Loucy (cell line): ENCODE measurements around the gene OVCH1.
"Not testable (repeated sequence)": the region's sequence is repeated elsewhere in the genome, so short reads cannot be mapped to it uniquely, and the experiment has no call there.

ENCODE experiments used
- H2AFZ ChIP-seq: fragments of 200-600 bp; sonication (generic); 2 replicates; pipeline ENCODE4 v1.6.0; 2016; ENCODE audit warnings: antibody characterized with exemption, mild to moderate bottlenecking, low read length, moderate library complexity
- H3F3A ChIP-seq: fragments of 200-600 bp; 2 replicates; pipeline ENCODE4 v1.6.0; 2016; ENCODE audit warnings: antibody characterized with exemption, low read depth, mild to moderate bottlenecking
- H3K27me3 ChIP-seq: fragments of 200-600 bp; sonication (generic); 2 replicates; pipeline ENCODE4 v1.6.1; 2014; ENCODE audit warnings: low read length, mild to moderate bottlenecking; ENCODE audit not compliant: insufficient read depth, poor library complexity, severe bottlenecking
- H3K36me3 ChIP-seq: fragments of 200-600 bp; sonication (generic); 2 replicates; pipeline ENCODE4 v1.6.1; 2016; ENCODE audit warnings: low read length; ENCODE audit not compliant: insufficient read depth
- H3K4me1 ChIP-seq: fragments of 200-600 bp; sonication (generic); 2 replicates; pipeline ENCODE4 v1.5.1; 2014; ENCODE audit warnings: low read length, mild to moderate bottlenecking; ENCODE audit not compliant: insufficient read depth, poor library complexity, severe bottlenecking
- H3K4me2 ChIP-seq: fragments of 200-600 bp; sonication (generic); 2 replicates; pipeline ENCODE4 v1.6.0; 2014; ENCODE audit warnings: antibody characterized with exemption, low read length, low read depth, mild to moderate bottlenecking; ENCODE audit not compliant: poor library complexity, severe bottlenecking
- H3K4me3 ChIP-seq: fragments of 200-600 bp; sonication (generic); 2 replicates; pipeline ENCODE4 v1.5.1; 2014; ENCODE audit warnings: low read length, mild to moderate bottlenecking, mixed read lengths; ENCODE audit not compliant: poor library complexity, severe bottlenecking
- H3K79me2 ChIP-seq: fragments of 200-600 bp; sonication (generic); 2 replicates; pipeline ENCODE4 v1.6.1; 2014; ENCODE audit warnings: low read length; ENCODE audit not compliant: insufficient read depth
- H3K9ac ChIP-seq: fragments of 200-600 bp; sonication (generic); 2 replicates; pipeline ENCODE4 v1.6.0; 2014; ENCODE audit warnings: mild to moderate bottlenecking, low read depth, low read length, moderate library complexity; ENCODE audit not compliant: poor library complexity, severe bottlenecking
- H3K9me2 ChIP-seq: fragments of 200-600 bp; sonication (generic); replicated peaks from 2 replicates; pipeline ENCODE4 v1.6.1; 2016; ENCODE audit warnings: low read depth, low read length, mixed read lengths
- H3K9me3 ChIP-seq: fragments of 200-600 bp; sonication (generic); 2 replicates; pipeline ENCODE4 v1.6.1; 2014; ENCODE audit warnings: mild to moderate bottlenecking, antibody characterized with exemption, low read length, low read depth; ENCODE audit not compliant: insufficient read depth
- H4K20me1 ChIP-seq: fragments of 200-600 bp; sonication (generic); 2 replicates; pipeline ENCODE4 v1.6.0; 2014; ENCODE audit warnings: antibody characterized with exemption, low read length, mild to moderate bottlenecking; ENCODE audit not compliant: insufficient read depth, poor library complexity, severe bottlenecking
- CTCF ChIP-seq: fragments of 200-600 bp; sonication (generic); conservative IDR thresholded peaks from 2 replicates; pipeline ENCODE4 v1.5.1; 2014; ENCODE audit warnings: mild to moderate bottlenecking, antibody characterized with exemption, low read length
- EZH2phosphoT487 ChIP-seq: fragments of 200-600 bp; IDR thresholded peaks from 2 replicates; pipeline ENCODE4 v1.6.1; 2018; ENCODE audit warnings: antibody characterized with exemption, mild to moderate bottlenecking, moderate library complexity, borderline replicate concordance

Gene OVCH1

GRCh38 chr12:29396774-29397173 lies 100.7 kb downstream of the OVCH1 start:
- Histone ChIP-seq H3K27me3 (no peaks in the 10 kb centered on the region), H3F3A (no peaks in the 10 kb centered on the region), H2AFZ (no peak overlapping the region), H3K9ac (no peak overlapping the region), H4K20me1 (no peaks in the 10 kb centered on the region), H3K36me3 (no peaks in the 10 kb centered on the region), H3K4me3 (no peak overlapping the region), H3K79me2 (no peaks in the 10 kb centered on the region), H3K9me3 (no peaks in the 10 kb centered on the region), H3K9me2 (no peaks in the 10 kb centered on the region), H3K4me1 (no peaks in the 10 kb centered on the region), H3K4me2 (no peak overlapping the region)
- TF ChIP-seq EZH2phosphoT487 (no peak), CTCF (no peak)

GRCh38 chr12:29395356-29395755 lies 102.1 kb downstream of the OVCH1 start:
- no peaks in the 10 kb centered on the region for H3K9me3 ChIP-seq
- H3K27me3 ChIP-seq, result no peaks in the 10 kb centered on the region
- no peaks in the 10 kb centered on the region for H3K4me1 ChIP-seq
- no peak overlapping the region for H3K4me2 ChIP-seq
- H3K9me2 ChIP-seq, result no peaks in the 10 kb centered on the region
- no peak overlapping the region for H3K9ac ChIP-seq
- no peaks in the 10 kb centered on the region for H4K20me1 ChIP-seq
- no peak overlapping the region for H2AFZ ChIP-seq
- no peaks in the 10 kb centered on the region for H3F3A ChIP-seq
- no peaks in the 10 kb centered on the region for H3K79me2 ChIP-seq
- no peak for TF ChIP-seq CTCF
- no peak for TF ChIP-seq EZH2phosphoT487
- H3K4me3 ChIP-seq, result no peak overlapping the region
- H3K36me3 ChIP-seq, result no peaks in the 10 kb centered on the region

GRCh38 chr12:29390419-29390818 lies 107.1 kb downstream of the OVCH1 start:
- H3K79me2 ChIP-seq, H3K36me3 ChIP-seq, H3K9ac ChIP-seq, H3K9me2 ChIP-seq, H4K20me1 ChIP-seq, H3K9me3 ChIP-seq, H2AFZ ChIP-seq, H3F3A ChIP-seq, H3K4me3 ChIP-seq, H3K4me2 ChIP-seq, H3K27me3 ChIP-seq, H3K4me1 ChIP-seq: not testable (repeated sequence)

- no peak overlapping the region for H3K4me3 ChIP-seq
- no peak overlapping the region for H3K9ac ChIP-seq
- no peaks in the 10 kb centered on the region for H3K36me3 ChIP-seq
- H3K79me2 ChIP-seq, result no peaks in the 10 kb centered on the region
- H3K9me2 ChIP-seq, result no peaks in the 10 kb centered on the region
- H3K27me3 ChIP-seq, result no peaks in the 10 kb centered on the region
- H2AFZ ChIP-seq, result no peak overlapping the region
- H3K9me3 ChIP-seq, result no peaks in the 10 kb centered on the region
- H3F3A ChIP-seq, result no peaks in the 10 kb centered on the region
- no peak overlapping the region for H3K4me2 ChIP-seq
- no peak for TF ChIP-seq CTCF
- TF ChIP-seq EZH2phosphoT487, result no peak
- no peaks in the 10 kb centered on the region for H3K4me1 ChIP-seq
- H4K20me1 ChIP-seq, result no peaks in the 10 kb centered on the region
Observed at GRCh38 chr12:29389295-29389919, 108.1 kb downstream of the OVCH1 start.

- not testable (repeated sequence) for H3K4me2 ChIP-seq, H4K20me1 ChIP-seq, H3K9me2 ChIP-seq, H3K9ac ChIP-seq, H3K9me3 ChIP-seq, H2AFZ ChIP-seq, H3K4me1 ChIP-seq, H3K79me2 ChIP-seq, H3F3A ChIP-seq, H3K4me3 ChIP-seq, H3K27me3 ChIP-seq, H3K36me3 ChIP-seq
Observed at GRCh38 chr12:29386084-29386680, 111.3 kb downstream of the OVCH1 start.
